Testis (tissue), 3 donors: ENCODE measurements around the gene INAFM2. TPM values are rescaled to one million over a fixed set of nuclear protein-coding genes. Genes with fewer than 3 reads are reported as not detected.

ENCODE experiments used
- DNase-seq: peaks from one replicate; pipeline ENCODE4 v3.0.0-alpha.2; 2019
- H3K27ac ChIP-seq, 2 donors: fragments of 200-600 bp; sonication (generic); one replicate each; pipeline ENCODE4 v1.5.1; 2019
- H3K27me3 ChIP-seq: fragments of 200-600 bp; sonication (generic); one replicate; pipeline ENCODE4 v1.5.1; 2019
- H3K36me3 ChIP-seq: fragments of 200-600 bp; sonication (generic); one replicate; pipeline ENCODE4 v1.5.1; 2017; ENCODE audit warnings: low read depth; ENCODE audit errors: missing control alignments
- H3K4me1 ChIP-seq: fragments of 200-600 bp; sonication (generic); one replicate; pipeline ENCODE4 v1.5.1; 2019
- H3K4me3 ChIP-seq, 2 donors: fragments of 200-600 bp; sonication (generic); one replicate each; pipeline ENCODE4 v1.5.1; 2017 to 2019
- H3K9me3 ChIP-seq: fragments of 200-600 bp; sonication (generic); one replicate; pipeline ENCODE4 v1.5.1; 2017
- POLR2A ChIP-seq: fragments of 450-650 bp; IDR thresholded peaks from one replicate; pipeline ENCODE4 v1.6.1; 2017; ENCODE audit warnings: antibody characterized with exemption, mild to moderate bottlenecking, moderate library complexity
- WGBS, 2 donors: methylation state at CpG; one replicate each; pipeline ENCODE4 v1.1.5; 2018; 5-methylcytosine and 5-hydroxymethylcytosine counted together
- intact Hi-C: fragments of 100-400 bp; cut with DNase I; formaldehyde crosslinking; loops from one replicate; pipeline ENCODE4 v1.15.1; 2023; ENCODE audit warnings: low total_unique reads
- polyA plus RNA-seq: library from polyadenylated mRNA; stranded (reverse); fragments of 350-450 nt; fragmentation: Illumina TruSeq; extraction: RNeasy Lipid Tissue Mini Kit (QIAGEN cat#74804); gene quantifications from one replicate; pipeline ENCODE4 v1.2.3, GENCODE V29; 2014; ENCODE audit warnings: low read depth, low replicate concordance; ENCODE audit not compliant: insufficient read depth
- total RNA-seq, 2 donors: library from RNA; depleted of rRNA; stranded (reverse); fragments of >200 nt; gene quantifications; one replicate each; pipeline ENCODE4 v1.2.3, GENCODE V29; 2016
- TF ChIP-seq, protein P1 (sequence below), 3 experiments: fragments of 450-650 bp in 2 of 3; fragments of 200-600 bp in 1 of 3; sonication (generic) in 1 of 3; IDR thresholded peaks; one replicate each; pipeline ENCODE4 v1.5.1; 2016 to 2019; ENCODE audit warnings: antibody characterized with exemption in 3 of 3, mild to moderate bottlenecking in 2 of 3, moderate library complexity in 1 of 3

Gene INAFM2
- total and polyA plus RNA-seq, 3 donors from 2014 or later, result 31.8 to 49.8 (median 43.4) TPM

DNA sequence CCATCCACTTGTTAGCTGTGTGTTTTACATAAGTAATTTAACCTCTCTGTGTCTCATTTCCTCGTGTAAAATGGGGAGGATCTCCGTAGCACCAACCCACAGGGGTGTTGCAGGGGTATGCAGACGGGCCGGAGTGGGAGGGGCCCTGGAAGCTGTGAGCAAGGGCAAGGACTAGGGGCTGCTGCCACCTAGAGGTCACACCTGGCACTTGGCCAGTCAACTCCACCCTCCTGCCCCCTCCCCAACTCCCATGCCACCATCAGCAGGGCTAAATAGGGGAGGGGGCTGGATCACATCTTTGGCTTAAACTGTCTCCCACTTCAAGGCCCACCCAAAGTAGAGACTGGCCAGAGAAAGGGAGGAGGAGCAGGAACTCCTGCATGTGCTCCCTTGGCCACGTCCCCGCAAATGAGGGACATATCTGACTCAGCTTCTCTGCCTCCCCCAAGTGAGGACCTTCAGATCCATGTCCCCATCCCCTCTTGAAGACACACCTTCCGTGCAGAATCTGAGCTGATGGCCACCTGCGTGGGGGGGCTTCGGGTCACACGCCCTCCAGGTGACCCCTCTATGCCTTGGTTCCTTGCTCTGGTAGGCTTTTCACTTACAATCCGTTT is 14.7 kb downstream of the INAFM2 start:
- Histone ChIP-seq H3K27ac (peak overlapping the region in 1 of 2 donors; percentile 11), H3K9me3 (no peaks in the 10 kb centered on the region), H3K36me3 (no peaks in the 10 kb centered on the region), H3K27me3 (no peaks in the 10 kb centered on the region), H3K4me1 (peaks cover 54% of the 10 kb centered on the region), H3K4me3 (no peak overlapping the region)
- TF ChIP-seq POLR2A, result no peak
- TF ChIP-seq, protein P1, sequence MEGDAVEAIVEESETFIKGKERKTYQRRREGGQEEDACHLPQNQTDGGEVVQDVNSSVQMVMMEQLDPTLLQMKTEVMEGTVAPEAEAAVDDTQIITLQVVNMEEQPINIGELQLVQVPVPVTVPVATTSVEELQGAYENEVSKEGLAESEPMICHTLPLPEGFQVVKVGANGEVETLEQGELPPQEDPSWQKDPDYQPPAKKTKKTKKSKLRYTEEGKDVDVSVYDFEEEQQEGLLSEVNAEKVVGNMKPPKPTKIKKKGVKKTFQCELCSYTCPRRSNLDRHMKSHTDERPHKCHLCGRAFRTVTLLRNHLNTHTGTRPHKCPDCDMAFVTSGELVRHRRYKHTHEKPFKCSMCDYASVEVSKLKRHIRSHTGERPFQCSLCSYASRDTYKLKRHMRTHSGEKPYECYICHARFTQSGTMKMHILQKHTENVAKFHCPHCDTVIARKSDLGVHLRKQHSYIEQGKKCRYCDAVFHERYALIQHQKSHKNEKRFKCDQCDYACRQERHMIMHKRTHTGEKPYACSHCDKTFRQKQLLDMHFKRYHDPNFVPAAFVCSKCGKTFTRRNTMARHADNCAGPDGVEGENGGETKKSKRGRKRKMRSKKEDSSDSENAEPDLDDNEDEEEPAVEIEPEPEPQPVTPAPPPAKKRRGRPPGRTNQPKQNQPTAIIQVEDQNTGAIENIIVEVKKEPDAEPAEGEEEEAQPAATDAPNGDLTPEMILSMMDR (IDR thresholded peaks at IDR 0.05), result peak; percentile 31 to 54 (median 39)
- intact Hi-C loops, result no loop called here
- DNase-seq, result peak; percentile 83
- 45 to 63% methylated on average over 11 of the region's 11 CpGs for WGBS, 2 donors

- peaks cover 54% of the 10 kb centered on the region for H3K4me1 ChIP-seq
- intact Hi-C loops, result no loop called here
- WGBS, 2 donors, result 56 to 97% methylated on average over 6 to 11 of the region's 11 CpGs
These were observed 15.6 kb downstream of the INAFM2 start for GRCh38 chr15:40338921-40339620.

GRCh38 chr15:40339621-40339945 is 16.1 kb downstream of the INAFM2 start:
- intact Hi-C loops, result no loop called here
- WGBS, 2 donors, result 77% methylated on average over 7 of the region's 7 CpGs; no CpG with 5 or more reads in 1 of the 2 donors
- peaks cover 51% of the 10 kb centered on the region for H3K4me1 ChIP-seq

More at GRCh38 chr15:40338921-40339620, 15.6 kb downstream of the INAFM2 start:
- Histone ChIP-seq H3K36me3 (no peaks in the 10 kb centered on the region), H3K27me3 (no peaks in the 10 kb centered on the region), H3K27ac (peak overlapping the region; percentile 92 to 93), H3K9me3 (no peaks in the 10 kb centered on the region), H3K4me3 (peak overlapping the region in 1 of 2 donors; percentile 44)
- peak; percentile 88 for DNase-seq
- TF ChIP-seq, protein P1 (IDR thresholded peaks at IDR 0.05), result no peak
- no peak for TF ChIP-seq POLR2A

GRCh38 chr15:40340038-40340739 is 16.7 kb downstream of the INAFM2 start:
- Histone ChIP-seq H3K4me3 (peak overlapping the region in 1 of 2 donors; percentile 44), H3K36me3 (no peaks in the 10 kb centered on the region), H3K9me3 (no peaks in the 10 kb centered on the region), H3K4me1 (peaks cover 45% of the 10 kb centered on the region), H3K27ac (peak overlapping the region; percentile 92 to 93), H3K27me3 (no peaks in the 10 kb centered on the region)
- intact Hi-C loops, result no loop called here
- WGBS, 2 donors, result 39% methylated on average over 14 of the region's 14 CpGs; no CpG with 5 or more reads in 1 of the 2 donors
- TF ChIP-seq, protein P1 (IDR thresholded peaks at IDR 0.05), result no peak
- TF ChIP-seq POLR2A, result no peak
- DNase-seq, result peak; percentile 75

More at GRCh38 chr15:40339621-40339945, 16.1 kb downstream of the INAFM2 start:
- Histone ChIP-seq H3K36me3 (no peaks in the 10 kb centered on the region), H3K9me3 (no peaks in the 10 kb centered on the region), H3K27me3 (no peaks in the 10 kb centered on the region), H3K27ac (peak overlapping the region; percentile 92 to 93), H3K4me3 (peak overlapping the region in 1 of 2 donors; percentile 44)
- DNase-seq, result peak; percentile 27
- TF ChIP-seq, protein P1 (IDR thresholded peaks at IDR 0.05), result no peak
- no peak for TF ChIP-seq POLR2A
